Stomach (tissue), 4 donors: ENCODE results near the gene TAF15.

Source experiments
- EP300 ChIP-seq: sonication (generic); formaldehyde crosslinking; IDR thresholded peaks from one replicate; pipeline ENCODE4 v1.6.1; 2017; ENCODE audit warnings: antibody characterized with exemption
- POLR2A ChIP-seq, 4 donors: fragments of 450-650 bp; IDR thresholded peaks; one replicate each; pipeline ENCODE4 v1.6.1; 2016; ENCODE audit warnings: antibody characterized with exemption in 4 of 4, control low read depth in 2 of 4, mild to moderate bottlenecking in 1 of 4, moderate library complexity in 1 of 4
- POLR2AphosphoS5 ChIP-seq, 3 donors: sonication (generic); formaldehyde crosslinking; IDR thresholded peaks; one replicate each; pipeline ENCODE4 v1.6.1; 2016; ENCODE audit warnings: antibody characterized with exemption in 3 of 3
- TF ChIP-seq, protein P1 (sequence below), 7 experiments: fragments of 450-650 bp in 4 of 7; fragments of 200-600 bp in 3 of 7; sonication (generic) in 3 of 7; IDR thresholded peaks; one replicate each; pipeline ENCODE4 v1.5.1; 2016 to 2019; ENCODE audit warnings: antibody characterized with exemption in 7 of 7, control low read depth in 2 of 7, mild to moderate bottlenecking in 1 of 7

DNA sequence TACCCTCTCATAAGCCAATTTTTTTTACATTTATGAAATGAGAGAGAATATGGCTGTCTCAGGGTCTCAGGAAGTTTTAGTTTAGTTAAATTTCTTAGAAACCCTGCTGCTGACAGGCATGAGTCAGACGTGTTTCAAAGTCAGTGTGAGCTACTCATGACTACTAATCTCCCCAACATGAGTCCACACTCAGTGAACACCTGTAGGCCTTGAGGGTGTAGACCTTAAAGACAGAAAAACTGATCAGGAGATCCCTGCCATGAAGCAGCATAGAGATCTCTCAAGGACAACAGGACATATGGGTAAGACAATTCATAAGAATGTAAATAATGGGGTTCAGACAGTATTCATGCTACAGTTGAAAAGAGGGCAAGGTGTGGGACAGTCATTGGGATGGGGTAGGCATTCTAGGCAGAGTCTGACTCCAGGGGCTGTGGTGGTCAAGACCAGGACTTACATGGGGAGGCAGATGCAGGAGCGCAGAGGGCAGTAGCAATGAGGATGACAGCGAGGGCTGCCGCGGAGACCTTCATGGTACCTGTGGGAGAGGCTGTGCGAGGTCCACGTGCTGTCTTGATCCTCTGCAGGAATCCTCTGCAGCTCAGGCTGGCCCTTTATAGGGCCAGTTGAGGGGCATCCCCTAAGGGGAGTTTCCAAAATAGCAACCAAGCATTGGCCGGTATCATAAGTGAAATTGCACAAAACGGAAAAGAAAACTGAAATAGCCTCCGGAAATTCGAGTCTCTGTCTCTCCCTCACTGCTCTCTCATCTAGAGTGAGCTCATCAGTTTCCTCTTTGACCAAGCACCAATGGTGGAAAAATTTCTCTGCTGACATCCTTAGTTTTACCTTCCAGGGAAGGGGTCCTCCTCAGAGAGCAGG is 70.7 kb downstream of the TAF15 start, which contains the start of gene CCL5:
- TF ChIP-seq EP300 (no peak), POLR2AphosphoS5 (IDR thresholded peaks at IDR 0.05) (peak in 1 of 3 donors; percentile 33), POLR2A (IDR thresholded peaks at IDR 0.05) (no peak)
- TF ChIP-seq, protein P1, sequence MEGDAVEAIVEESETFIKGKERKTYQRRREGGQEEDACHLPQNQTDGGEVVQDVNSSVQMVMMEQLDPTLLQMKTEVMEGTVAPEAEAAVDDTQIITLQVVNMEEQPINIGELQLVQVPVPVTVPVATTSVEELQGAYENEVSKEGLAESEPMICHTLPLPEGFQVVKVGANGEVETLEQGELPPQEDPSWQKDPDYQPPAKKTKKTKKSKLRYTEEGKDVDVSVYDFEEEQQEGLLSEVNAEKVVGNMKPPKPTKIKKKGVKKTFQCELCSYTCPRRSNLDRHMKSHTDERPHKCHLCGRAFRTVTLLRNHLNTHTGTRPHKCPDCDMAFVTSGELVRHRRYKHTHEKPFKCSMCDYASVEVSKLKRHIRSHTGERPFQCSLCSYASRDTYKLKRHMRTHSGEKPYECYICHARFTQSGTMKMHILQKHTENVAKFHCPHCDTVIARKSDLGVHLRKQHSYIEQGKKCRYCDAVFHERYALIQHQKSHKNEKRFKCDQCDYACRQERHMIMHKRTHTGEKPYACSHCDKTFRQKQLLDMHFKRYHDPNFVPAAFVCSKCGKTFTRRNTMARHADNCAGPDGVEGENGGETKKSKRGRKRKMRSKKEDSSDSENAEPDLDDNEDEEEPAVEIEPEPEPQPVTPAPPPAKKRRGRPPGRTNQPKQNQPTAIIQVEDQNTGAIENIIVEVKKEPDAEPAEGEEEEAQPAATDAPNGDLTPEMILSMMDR (IDR thresholded peaks at IDR 0.05): no peak
